ENCODE measurements around the gene HS2ST1.

GRCh38 chr1:86924324-86924960 lies 10.0 kb downstream of the HS2ST1 start:
- TF ChIP-seq CTCF (IDR thresholded peaks at IDR 0.05) (no peak), EP300 (IDR thresholded peaks at IDR 0.05) (no peak)

All from ovary (tissue), 3 donors.